ENCODE measurements around the gene CTBP2. TPM values are rescaled to one million over a fixed set of nuclear protein-coding genes. Genes with fewer than 3 reads are reported as not detected.

CTBP2 gene
- total RNA-seq, 4 donors from 2014 or later, result 92.4 to 136 (median 125) TPM

DNA sequence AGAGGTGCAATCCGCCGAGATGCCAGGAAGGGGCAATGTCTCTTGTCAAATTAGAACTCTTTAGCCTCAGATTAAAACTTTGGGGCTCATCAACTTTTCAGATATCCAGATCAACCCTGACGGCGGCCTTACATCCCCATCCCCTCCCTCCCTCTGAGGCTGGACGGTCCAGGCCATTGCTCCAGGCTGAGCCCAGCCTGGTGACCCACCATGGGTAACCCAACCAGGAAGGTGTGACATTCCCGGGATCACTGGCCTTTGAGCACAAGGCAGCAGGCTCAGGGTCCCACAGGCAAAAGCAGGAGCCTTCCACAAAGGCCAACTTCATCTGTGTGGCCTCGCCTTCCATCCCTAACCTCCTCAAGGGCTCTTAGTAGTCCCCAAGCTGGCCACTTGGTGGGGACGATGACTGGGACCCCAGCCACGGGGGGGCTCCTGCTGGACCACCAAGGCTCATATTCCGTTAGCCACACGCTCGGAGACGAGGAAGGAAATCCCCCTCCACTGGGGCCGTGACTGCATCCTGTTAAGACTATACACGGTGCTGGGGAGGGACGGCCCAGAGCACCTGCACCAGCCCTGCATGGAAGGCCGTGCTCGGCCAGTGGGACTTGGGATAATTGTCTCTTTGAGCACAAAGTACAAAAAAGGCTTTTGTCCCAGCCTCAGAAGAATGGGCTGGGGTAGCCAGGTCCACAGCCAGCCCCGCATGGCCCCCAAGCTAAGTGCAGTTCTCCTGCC lies 155.6 kb downstream of the CTBP2 start:
- H3K9me3 ChIP-seq, result no peaks in the 10 kb centered on the region
- no peaks in the 10 kb centered on the region for H3K4me1 ChIP-seq
- DNase-seq, result no peak
- TF ChIP-seq POLR2A (IDR thresholded peaks at IDR 0.05) (no peak), CTCF (IDR thresholded peaks at IDR 0.05) (no peak)
- intact Hi-C loops (cut with DNase I), result no loop called here
- H3K4me3 ChIP-seq (replicated peaks in 1 of 3), result no peak overlapping the region
- H3K27me3 ChIP-seq, result no peaks in the 10 kb centered on the region
- H3K27ac ChIP-seq, result no peak overlapping the region
- WGBS, 2 donors, result 93% methylated on average over 10 to 19 of the region's 19 CpGs
- peaks cover 26 to 40% of the 10 kb centered on the region in 2 donors for H3K36me3 ChIP-seq

- intact Hi-C loops (cut with DNase I), result no loop called here
- TF ChIP-seq CTCF (IDR thresholded peaks at IDR 0.05) (no peak), POLR2A (IDR thresholded peaks at IDR 0.05) (no peak)
- no peak for DNase-seq
- H3K36me3 ChIP-seq, result peaks cover 33 to 47% of the 10 kb centered on the region in 2 donors
- no peaks in the 10 kb centered on the region for H3K4me1 ChIP-seq
- no peaks in the 10 kb centered on the region for H3K27me3 ChIP-seq
- no peak overlapping the region for H3K4me3 ChIP-seq (replicated peaks in 1 of 3)
- no peak overlapping the region for H3K27ac ChIP-seq
- no peaks in the 10 kb centered on the region for H3K9me3 ChIP-seq
- WGBS, 2 donors, result 93% methylated on average over 14 of the region's 14 CpGs
Measured at GRCh38 chr10:125003901-125004467, 156.4 kb downstream of the CTBP2 start.

DNA sequence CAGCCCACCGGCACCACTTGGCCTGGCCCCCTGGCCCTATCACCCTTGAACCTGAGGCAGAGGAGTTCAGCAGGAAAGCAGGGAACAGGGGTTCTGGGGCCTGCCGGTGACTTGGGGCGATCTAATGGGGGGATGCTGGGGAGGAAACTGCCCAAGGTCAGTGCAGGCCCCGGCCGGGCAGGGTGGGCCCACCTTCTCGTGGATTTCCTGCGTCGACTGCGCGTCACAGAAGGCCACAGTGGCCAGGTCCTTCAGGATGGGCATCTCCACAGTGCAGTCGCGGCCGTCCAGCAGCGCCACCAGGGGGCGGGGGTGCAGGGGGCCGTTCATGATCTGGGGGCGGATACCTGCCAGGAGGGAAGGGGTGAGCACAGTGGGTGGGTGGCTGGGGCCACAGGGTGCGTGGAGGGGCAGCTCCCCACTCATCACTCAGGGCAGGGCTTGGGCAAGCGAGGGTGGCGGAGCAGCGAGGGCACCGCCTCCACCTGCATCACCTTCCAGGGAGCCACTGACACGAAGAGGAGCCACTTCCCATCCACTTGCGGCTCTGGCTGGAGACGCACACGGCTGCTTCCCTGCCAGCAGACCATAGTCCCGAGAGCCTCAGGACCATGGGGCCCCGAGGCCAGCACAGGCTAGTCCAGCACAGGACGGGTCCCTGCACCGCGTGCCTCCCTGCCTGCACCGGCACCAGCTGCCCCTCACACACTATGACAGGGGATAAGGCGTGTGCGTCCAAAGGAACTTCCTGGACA lies 157.0 kb downstream of the CTBP2 start:
- H3K9me3 ChIP-seq, result no peaks in the 10 kb centered on the region
- 87 to 93% methylated on average over 7 to 11 of the region's 34 CpGs for WGBS, 2 donors
- no peak for TF ChIP-seq POLR2A (IDR thresholded peaks at IDR 0.05)
- TF ChIP-seq CTCF (IDR thresholded peaks at IDR 0.05), result no peak
- H3K27ac ChIP-seq, result no peak overlapping the region
- H3K27me3 ChIP-seq, result no peaks in the 10 kb centered on the region
- H3K4me3 ChIP-seq (replicated peaks in 1 of 3), result no peak overlapping the region
- intact Hi-C loops (cut with DNase I), result no loop called here
- H3K36me3 ChIP-seq, result peaks cover 39 to 50% of the 10 kb centered on the region in 2 donors
- H3K4me1 ChIP-seq, result no peaks in the 10 kb centered on the region
- DNase-seq, result no peak

DNA sequence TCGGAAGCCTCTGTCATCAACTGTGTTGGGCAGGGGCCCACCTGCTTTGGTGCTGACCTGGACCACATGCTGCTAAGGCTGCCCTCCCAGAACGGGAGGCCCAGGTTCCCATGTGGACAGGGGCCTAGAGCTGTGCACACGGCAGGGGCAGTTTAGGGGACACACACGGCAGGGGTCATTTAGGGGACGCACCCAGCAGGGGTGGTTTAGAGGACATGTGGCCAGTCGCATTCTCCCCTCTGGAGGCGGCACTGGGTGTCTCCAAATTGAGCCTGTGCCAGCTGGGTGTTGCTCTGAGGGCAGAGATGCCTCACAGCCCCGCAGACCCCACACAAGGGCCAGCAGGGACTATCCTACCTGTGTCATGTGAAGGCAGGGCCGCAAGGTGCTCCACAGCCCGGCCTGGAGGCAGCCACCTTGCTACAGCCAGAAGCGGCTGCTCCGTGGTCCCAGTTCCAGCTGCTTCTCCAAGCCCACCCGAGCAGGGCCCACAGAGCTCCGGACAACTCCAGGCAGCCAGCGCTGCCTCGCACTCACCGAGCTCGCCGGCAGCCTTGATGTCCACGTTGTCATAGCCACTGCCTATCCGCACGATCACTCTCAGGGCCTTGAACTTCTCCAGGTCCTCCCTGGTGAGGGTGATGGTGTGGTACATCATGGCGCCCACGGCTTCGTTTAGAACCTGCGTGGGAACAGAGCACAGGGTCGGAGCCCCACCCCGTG lies 157.8 kb downstream of the CTBP2 start:
- TF ChIP-seq CTCF (IDR thresholded peaks at IDR 0.05) (no peak), POLR2A (IDR thresholded peaks at IDR 0.05) (no peak)
- Histone ChIP-seq H3K27ac (no peak overlapping the region), H3K4me1 (no peaks in the 10 kb centered on the region), H3K4me3 (replicated peaks in 1 of 3) (no peak overlapping the region), H3K36me3 (peaks cover 47 to 57% of the 10 kb centered on the region in 2 donors), H3K9me3 (no peaks in the 10 kb centered on the region), H3K27me3 (no peaks in the 10 kb centered on the region)
- DNase-seq, result no peak
- WGBS, 2 donors, result 92 to 100% methylated on average over 5 to 14 of the region's 28 CpGs
- intact Hi-C loops (cut with DNase I), result no loop called here

All from thyroid gland (tissue), 4 donors.